Endothelial cell of umbilical vein (primary cell): ENCODE data around the gene OR6N2. TPM values are rescaled to one million over a fixed set of nuclear protein-coding genes. Genes with fewer than 3 reads are reported as not detected.

Source experiments
- BruUV-seq: library from RNA; stranded (reverse); fragments of 400-500 nt; replicated peaks from 2 replicates; lab custom pipeline; 2021; lab: Mats Ljungman, UMichigan
- CTCF ChIA-PET: fragments of 300-600, 350-600 bp; sonication (Branson Sonifier 250); formaldehyde crosslinking; loops from one replicate; lab custom pipeline; 2021; ENCODE audit warnings: antibody characterized with exemption, inconsistent platforms; lab: Charles Lee
- POLR2A ChIA-PET: fragments of 300-600, 350-600 bp; sonication (Branson Sonifier 250); formaldehyde crosslinking; loops from one replicate; lab custom pipeline; 2021; ENCODE audit warnings: antibody characterized with exemption, inconsistent platforms; lab: Charles Lee
- DNase-seq: peaks from one replicate; pipeline ENCODE4 v3.0.0-alpha.2; 2011; ENCODE audit warnings: low read depth, low spot score
- FAIRE-seq: peaks from 2 replicates; lab custom pipeline; 2011; peaks lifted over from hg19 to GRCh38; lab: Jason Lieb, UNC
- H2AFZ ChIP-seq: 2 replicates; pipeline ENCODE4 v1.6.0; 2012; ENCODE audit warnings: low read depth, low read length, control low read depth, inconsistent platforms
- H3K27ac ChIP-seq: 2 replicates; pipeline ENCODE4 v1.5.1; 2011; ENCODE audit warnings: low read depth, mild to moderate bottlenecking, control low read depth, low read length, moderate library complexity; ENCODE audit not compliant: insufficient read depth
- H3K27me3 ChIP-seq, 2 experiments: 2 replicates each; pipeline versions ENCODE4 v1.6.0 to v1.6.1; 2011; ENCODE audit warnings: low read length in 2 of 2, mixed read lengths in 1 of 2; ENCODE audit not compliant: control insufficient read depth in 2 of 2, insufficient read depth in 2 of 2
- H3K36me3 ChIP-seq, 2 experiments: 2 replicates in 1 of 2; 3 replicates in 1 of 2; pipeline ENCODE4 v1.5.1; 2011; ENCODE audit warnings: low read length in 2 of 2, mild to moderate bottlenecking in 1 of 2, moderate library complexity in 1 of 2; ENCODE audit not compliant: control insufficient read depth in 2 of 2, insufficient read depth in 2 of 2; ENCODE audit errors: extremely low read depth in 1 of 2
- H3K4me1 ChIP-seq: 3 replicates; pipeline ENCODE4 v1.5.1; 2011; ENCODE audit warnings: mild to moderate bottlenecking, low read length; ENCODE audit not compliant: control insufficient read depth, insufficient read depth; ENCODE audit errors: extremely low read depth
- H3K4me2 ChIP-seq: 2 replicates; pipeline ENCODE4 v1.6.1; 2011; ENCODE audit warnings: low read length, control low read depth, mixed read lengths; ENCODE audit not compliant: insufficient read depth
- H3K4me3 ChIP-seq, 3 experiments: fragments of 200-600 bp in 1 of 3; sonication (generic), shearing (Covaris generic) in 1 of 3; replicated peaks in 1 of 3; 2 replicates each; pipeline ENCODE4 v1.5.1; 2011 to 2016; ENCODE audit warnings: control low read depth in 3 of 3, low read length in 3 of 3, mild to moderate bottlenecking in 2 of 3, inconsistent platforms in 1 of 3, low read depth in 1 of 3, moderate library complexity in 1 of 3; ENCODE audit not compliant: insufficient read depth in 1 of 3
- H3K79me2 ChIP-seq: 2 replicates; pipeline ENCODE4 v1.6.0; 2012; ENCODE audit warnings: low read length, inconsistent platforms; ENCODE audit not compliant: control insufficient read depth, insufficient read depth
- H3K9ac ChIP-seq: replicated peaks from 2 replicates; pipeline ENCODE3; 2011; ENCODE audit warnings: low read length, control low read depth; ENCODE audit not compliant: insufficient read depth; ENCODE audit errors: extremely low read depth
- H3K9me1 ChIP-seq: replicated peaks from 3 replicates; pipeline ENCODE4 v1.6.0; 2011; ENCODE audit warnings: mild to moderate bottlenecking, low read length; ENCODE audit not compliant: control insufficient read depth, insufficient read depth; ENCODE audit errors: extremely low read depth
- H3K9me3 ChIP-seq: replicated peaks from 2 replicates; pipeline ENCODE4 v1.5.1; 2012; ENCODE audit warnings: low read length, inconsistent platforms; ENCODE audit not compliant: control insufficient read depth, insufficient read depth
- H4K20me1 ChIP-seq: replicated peaks from 2 replicates; pipeline ENCODE3; 2011; ENCODE audit warnings: mild to moderate bottlenecking, low read length; ENCODE audit not compliant: control insufficient read depth, insufficient read depth; ENCODE audit errors: extremely low read depth
- EZH2 ChIP-seq: IDR thresholded peaks from 2 replicates; pipeline ENCODE4 v1.6.1; 2012; ENCODE audit warnings: borderline replicate concordance, low read depth, mild to moderate bottlenecking, moderate library complexity, low read length, inconsistent platforms; ENCODE audit not compliant: severe bottlenecking
- FOS ChIP-seq: IDR thresholded peaks from 2 replicates; pipeline ENCODE4 v1.6.1; 2011; ENCODE audit warnings: mild to moderate bottlenecking, low read length, moderate library complexity, borderline replicate concordance; ENCODE audit not compliant: insufficient read depth
- GATA2 ChIP-seq: IDR thresholded peaks from 2 replicates; pipeline ENCODE4 v1.7.0; 2011; ENCODE audit warnings: low read depth, mild to moderate bottlenecking, moderate library complexity, mixed read lengths, low read length; ENCODE audit not compliant: insufficient read length, insufficient read depth
- JUN ChIP-seq: IDR thresholded peaks from 2 replicates; pipeline ENCODE4 v1.6.1; 2011; ENCODE audit warnings: borderline replicate concordance, low read depth; ENCODE audit not compliant: insufficient read length, insufficient read depth
- MYC ChIP-seq: IDR thresholded peaks from one replicate; pipeline ENCODE4 v1.6.1; 2011; ENCODE audit warnings: mild to moderate bottlenecking, low read depth, low read length
- POLR2A ChIP-seq: IDR thresholded peaks from 2 replicates; pipeline ENCODE4 v1.6.1; 2012; ENCODE audit warnings: low read depth, mild to moderate bottlenecking, control low read depth, low read length
- POLR2AphosphoS5 ChIP-seq: IDR thresholded peaks from 2 replicates; pipeline ENCODE4 v1.6.1; 2012; ENCODE audit warnings: low read depth, mild to moderate bottlenecking, control low read depth, low read length, moderate library complexity; ENCODE audit not compliant: insufficient read depth
- dilution Hi-C: fragments of 300-500 bp; cut with MboI; formaldehyde crosslinking; loops from one replicate; pipeline ENCODE4 v1.15.0; 2019; ENCODE audit warnings: low sequenced_read_pairs; ENCODE audit not compliant: extremely low pct_ligation_motif_present
- intact Hi-C: fragments of 100-400 bp; cut with micrococcal nuclease; formaldehyde crosslinking; loops from one replicate; pipeline ENCODE4 v1.10.0; 2022
- polyA plus RNA-seq, 4 experiments: library from polyadenylated mRNA; depleted of rRNA in 3 of 4; stranded (reverse) in 3 of 4; unstranded in 1 of 4; fragments of >200 nt; gene quantifications; 2 replicates each; pipeline versions ENCODE4 v1.2.1 to v1.2.3, GENCODE V29; 2011 to 2012; ENCODE audit warnings: missing spikeins in 1 of 4
- total RNA-seq: library from RNA; stranded (reverse); gene quantifications from 2 replicates; pipeline ENCODE4 v1.2.3, GENCODE V29; 2021
- TF ChIP-seq, protein P1 (sequence below), 2 donors: IDR thresholded peaks; 1 replicate in 1 of 2; 2 replicates in 1 of 2; pipeline ENCODE4 v1.5.1; 2011; ENCODE audit warnings: low read length in 2 of 2, mild to moderate bottlenecking in 2 of 2, moderate library complexity in 2 of 2, control low read depth in 1 of 2, inconsistent platforms in 1 of 2, low read depth in 1 of 2; ENCODE audit not compliant: insufficient read depth in 1 of 2; ENCODE audit errors: extremely low read depth in 1 of 2
- TF ChIP-seq, protein P2 (sequence below): IDR thresholded peaks from 2 replicates; pipeline ENCODE4 v1.6.1; 2011; ENCODE audit not compliant: insufficient read depth, insufficient read length

The OR6N2 gene
- total and polyA plus RNA-seq, 2 donors (not counting 3 experiments of a cell fraction or from before 2014, with no cell fraction given) = not detected

DNA sequence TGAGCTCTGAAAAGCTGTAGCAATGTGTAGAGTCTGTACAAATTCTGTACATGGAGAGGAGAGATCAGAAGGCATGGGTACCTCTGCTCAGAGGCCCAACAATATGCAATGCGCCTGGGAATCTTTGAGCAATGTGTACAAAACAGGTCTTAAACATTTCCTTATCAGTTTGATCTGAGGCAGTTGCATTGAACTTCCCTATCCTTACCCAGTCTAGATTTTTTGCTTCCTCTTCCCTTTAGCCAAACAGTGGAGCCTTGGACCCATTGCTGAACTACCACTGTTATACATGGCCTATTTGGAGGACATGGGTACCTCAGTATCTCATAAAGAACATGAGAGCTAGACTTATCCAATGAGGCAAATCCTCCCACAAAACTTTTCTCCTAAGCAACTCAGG, 37.6 kb upstream of the OR6N2 start:
- no peak overlapping the region for H3K27ac ChIP-seq
- FAIRE-seq = no peak
- CTCF ChIA-PET = interaction anchor here (0.6 to 1.2 kb wide), 2 partner anchors 24 to 287 kb away, joined by 3 read pairs; no protein-coding TSS in a partner anchor
- H3K4me3 ChIP-seq = no peak overlapping the region
- no peaks in the 10 kb centered on the region for H3K79me2 ChIP-seq
- POLR2A ChIA-PET = no interaction called here
- no peak overlapping the region for H3K9ac ChIP-seq
- TF ChIP-seq JUN (no peak), POLR2AphosphoS5 (no peak), EZH2 (no peak), GATA2 (no peak), MYC (no peak), FOS (no peak), POLR2A (no peak)
- TF ChIP-seq, protein P1, sequence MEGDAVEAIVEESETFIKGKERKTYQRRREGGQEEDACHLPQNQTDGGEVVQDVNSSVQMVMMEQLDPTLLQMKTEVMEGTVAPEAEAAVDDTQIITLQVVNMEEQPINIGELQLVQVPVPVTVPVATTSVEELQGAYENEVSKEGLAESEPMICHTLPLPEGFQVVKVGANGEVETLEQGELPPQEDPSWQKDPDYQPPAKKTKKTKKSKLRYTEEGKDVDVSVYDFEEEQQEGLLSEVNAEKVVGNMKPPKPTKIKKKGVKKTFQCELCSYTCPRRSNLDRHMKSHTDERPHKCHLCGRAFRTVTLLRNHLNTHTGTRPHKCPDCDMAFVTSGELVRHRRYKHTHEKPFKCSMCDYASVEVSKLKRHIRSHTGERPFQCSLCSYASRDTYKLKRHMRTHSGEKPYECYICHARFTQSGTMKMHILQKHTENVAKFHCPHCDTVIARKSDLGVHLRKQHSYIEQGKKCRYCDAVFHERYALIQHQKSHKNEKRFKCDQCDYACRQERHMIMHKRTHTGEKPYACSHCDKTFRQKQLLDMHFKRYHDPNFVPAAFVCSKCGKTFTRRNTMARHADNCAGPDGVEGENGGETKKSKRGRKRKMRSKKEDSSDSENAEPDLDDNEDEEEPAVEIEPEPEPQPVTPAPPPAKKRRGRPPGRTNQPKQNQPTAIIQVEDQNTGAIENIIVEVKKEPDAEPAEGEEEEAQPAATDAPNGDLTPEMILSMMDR (IDR thresholded peaks at IDR 0.05; ENCODE audit: extremely low read depth in 1 of 2, insufficient read depth in 1 of 2, low read depth in 1 of 2, low read length in 2 of 2) = no peak
- TF ChIP-seq, protein P2, sequence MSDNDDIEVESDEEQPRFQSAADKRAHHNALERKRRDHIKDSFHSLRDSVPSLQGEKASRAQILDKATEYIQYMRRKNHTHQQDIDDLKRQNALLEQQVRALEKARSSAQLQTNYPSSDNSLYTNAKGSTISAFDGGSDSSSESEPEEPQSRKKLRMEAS = no peak
- no peak overlapping the region for H2AFZ ChIP-seq
- no peaks in the 10 kb centered on the region for H4K20me1 ChIP-seq
- intact Hi-C loops (no loop called here), dilution Hi-C loops (no loop called here)
- no peak for DNase-seq
- no TSS peak for BruUV-seq
- no peaks in the 10 kb centered on the region for H3K4me1 ChIP-seq
- H3K9me3 ChIP-seq = no peaks in the 10 kb centered on the region
- no peaks in the 10 kb centered on the region for H3K9me1 ChIP-seq
- no peak overlapping the region for H3K4me2 ChIP-seq
- H3K36me3 ChIP-seq = no peaks in the 10 kb centered on the region
- H3K27me3 ChIP-seq = no peaks in the 10 kb centered on the region
